Upper lobe of right lung (tissue), 1 donor: ENCODE results near the gene MRTO4. TPM values are rescaled to one million over a fixed set of nuclear protein-coding genes. Genes with fewer than 3 reads are reported as not detected.
"Not testable (repeated sequence)": the region's sequence is repeated elsewhere in the genome, so short reads cannot be mapped to it uniquely, and the experiment has no call there.

Experiments
- ATAC-seq: fragments of 200-7000 bp; cut with Tn5 transposase; one replicate; pipeline ENCODE4 v1.9.1; 2020; ENCODE audit warnings: mild to moderate bottlenecking, moderate library complexity
- DNase-seq: peaks from one replicate; pipeline ENCODE4 v3.0.0-alpha.2; 2020
- H3K27ac ChIP-seq: fragments of 200-600 bp; one replicate; pipeline ENCODE4 v1.8.0; 2022
- H3K27me3 ChIP-seq: fragments of 200-600 bp; one replicate; pipeline ENCODE4 v1.8.0; 2022; ENCODE audit warnings: mild to moderate bottlenecking
- H3K36me3 ChIP-seq: fragments of 200-600 bp; one replicate; pipeline ENCODE4 v1.8.0; 2022
- H3K4me1 ChIP-seq: fragments of 200-600 bp; one replicate; pipeline ENCODE4 v1.8.0; 2022
- H3K4me3 ChIP-seq: fragments of 200-600 bp; one replicate; pipeline ENCODE4 v1.8.0; 2022; ENCODE audit warnings: mild to moderate bottlenecking
- H3K9me3 ChIP-seq: fragments of 200-600 bp; one replicate; pipeline ENCODE4 v1.8.0; 2022
- CTCF ChIP-seq: fragments of 200-600 bp; IDR thresholded peaks from one replicate; pipeline ENCODE4 v1.8.0; 2022; ENCODE audit warnings: antibody characterized with exemption
- intact Hi-C: fragments of 100-400 bp; cut with DNase I; formaldehyde crosslinking; loops from one replicate; pipeline ENCODE4 v1.11.0; 2022
- total RNA-seq: library from RNA; stranded (reverse); fragmentation: NEBNext Ultra II Directional; extraction: Animal tissue kit (Norgen Biotek cat#: 25700); gene quantifications from one replicate; pipeline ENCODE4 v1.2.1, GENCODE V29; 2021
- donor health status: DM: no; HTN: yes; CAD: no; lungs with severe emphysema.

Gene MRTO4
- total RNA-seq, 1 donor from 2014 or later: 27.3 TPM

DNA sequence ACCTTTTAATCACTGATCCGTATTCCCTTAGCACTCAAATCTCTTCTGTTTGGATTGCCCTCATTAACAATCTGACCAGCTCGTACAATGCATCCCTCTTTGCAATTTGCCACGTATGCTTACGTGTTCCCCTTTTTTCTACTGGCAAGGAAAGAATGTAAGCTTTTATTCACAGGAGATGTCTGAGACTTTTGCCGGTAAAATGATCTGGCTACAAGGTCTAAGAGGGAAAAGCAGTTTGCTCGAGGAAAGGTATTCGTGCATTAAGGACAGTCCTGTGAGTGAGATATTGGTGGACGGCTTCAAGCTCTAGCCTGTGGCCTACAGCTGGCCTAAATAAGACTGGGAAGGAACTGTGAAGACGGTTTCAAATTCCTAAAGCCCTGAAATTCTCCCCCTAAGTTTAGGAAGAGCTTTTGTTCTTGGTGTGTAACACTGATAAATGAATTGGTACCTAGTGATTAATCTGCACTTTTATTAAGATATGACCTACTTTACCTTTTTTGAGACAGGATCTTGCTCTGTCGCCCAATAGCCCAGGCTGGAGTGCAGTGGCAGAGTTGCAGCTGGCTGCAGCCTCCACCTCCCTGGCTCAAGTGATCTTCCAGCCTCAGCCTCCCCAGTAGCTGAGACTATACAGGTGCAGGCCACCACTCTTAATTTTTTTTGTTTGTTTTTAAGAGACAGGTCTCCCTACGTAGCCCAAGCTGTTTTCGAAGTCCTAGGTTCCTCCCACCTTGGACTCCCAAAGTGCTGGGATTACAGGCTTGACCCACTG, 40.6 kb upstream of the MRTO4 start:
- no peak for ATAC-seq
- peaks cover 20% of the 10 kb centered on the region for H3K36me3 ChIP-seq
- peak overlapping the region; percentile 93 for H3K27ac ChIP-seq
- peaks cover 38% of the 10 kb centered on the region for H3K4me1 ChIP-seq
- no peak for DNase-seq
- no peak for TF ChIP-seq CTCF
- peak overlapping the region; percentile 90 for H3K4me3 ChIP-seq
- H3K9me3 ChIP-seq: no peaks in the 10 kb centered on the region
- intact Hi-C loops: no loop called here
- H3K27me3 ChIP-seq: no peaks in the 10 kb centered on the region

GRCh38 chr1:19212167-19212566, 39.4 kb upstream of the MRTO4 start:
- Histone ChIP-seq H3K4me1 (peaks cover 32% of the 10 kb centered on the region), H3K36me3 (peaks cover 31% of the 10 kb centered on the region), H3K27ac (no peak overlapping the region), H3K27me3 (no peaks in the 10 kb centered on the region), H3K9me3 (no peaks in the 10 kb centered on the region), H3K4me3 (no peak overlapping the region)
- TF ChIP-seq CTCF: no peak
- no peak for DNase-seq
- ATAC-seq: no peak
- intact Hi-C loops: no loop called here

DNA sequence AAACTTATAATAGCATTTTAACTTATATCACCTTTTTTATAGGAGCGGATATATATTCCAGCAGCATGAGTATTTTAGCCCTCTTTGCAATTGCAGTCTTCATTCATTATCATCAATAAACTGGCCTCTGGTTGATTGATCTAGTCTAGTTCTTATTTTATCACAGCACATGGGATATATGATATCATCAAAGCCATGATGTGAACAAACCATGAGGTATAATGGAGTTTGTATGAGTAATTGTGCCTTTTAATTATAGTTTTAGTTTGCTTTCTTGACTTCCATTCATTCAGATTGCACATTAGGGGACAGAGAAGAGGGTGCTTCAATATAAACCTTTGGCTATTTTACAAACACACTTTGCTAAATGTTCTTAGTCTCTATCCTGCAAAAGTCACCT, 38.0 kb upstream of the MRTO4 start:
- Histone ChIP-seq H3K27ac (no peak overlapping the region), H3K27me3 (no peaks in the 10 kb centered on the region), H3K4me1 (peaks cover 20% of the 10 kb centered on the region), H3K4me3 (no peak overlapping the region), H3K36me3 (peaks cover 43% of the 10 kb centered on the region), H3K9me3 (no peaks in the 10 kb centered on the region)
- TF ChIP-seq CTCF: no peak
- intact Hi-C loops: no loop called here
- DNase-seq (no peak), ATAC-seq (no peak)

GRCh38 chr1:19216585-19216984, 35.0 kb upstream of the MRTO4 start:
- H3K4me3 ChIP-seq, DNase-seq, H3K4me1 ChIP-seq, H3K27me3 ChIP-seq, ATAC-seq, H3K9me3 ChIP-seq, intact Hi-C loops, H3K27ac ChIP-seq: not testable (repeated sequence)
- peaks cover 71% of the 10 kb centered on the region for H3K36me3 ChIP-seq

DNA sequence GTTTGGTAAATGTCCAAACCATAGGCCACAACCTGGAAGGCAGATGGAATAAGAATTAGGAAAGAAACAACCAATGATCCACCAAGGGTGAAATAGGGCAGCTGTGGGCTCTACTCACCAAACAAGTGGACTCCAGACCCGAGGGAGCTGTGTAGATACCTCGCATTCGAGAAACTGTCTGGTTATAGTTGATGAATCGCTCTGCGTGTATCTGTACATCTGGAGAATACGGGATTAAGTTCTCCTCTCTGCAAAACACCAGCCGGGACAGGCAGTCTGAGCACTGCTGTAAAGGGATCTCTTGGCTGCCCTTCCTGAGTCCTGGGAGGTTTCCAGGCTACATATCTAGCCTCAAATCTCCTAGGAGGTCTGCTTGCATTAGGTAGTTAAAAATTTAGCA, 32.2 kb upstream of the MRTO4 start:
- Histone ChIP-seq H3K36me3 (peaks cover 81% of the 10 kb centered on the region), H3K27me3 (no peaks in the 10 kb centered on the region), H3K4me3 (no peak overlapping the region), H3K9me3 (no peaks in the 10 kb centered on the region), H3K4me1 (no peaks in the 10 kb centered on the region), H3K27ac (no peak overlapping the region)
- TF ChIP-seq CTCF: no peak
- DNase-seq (no peak), ATAC-seq (no peak)
- intact Hi-C loops: no loop called here

DNA sequence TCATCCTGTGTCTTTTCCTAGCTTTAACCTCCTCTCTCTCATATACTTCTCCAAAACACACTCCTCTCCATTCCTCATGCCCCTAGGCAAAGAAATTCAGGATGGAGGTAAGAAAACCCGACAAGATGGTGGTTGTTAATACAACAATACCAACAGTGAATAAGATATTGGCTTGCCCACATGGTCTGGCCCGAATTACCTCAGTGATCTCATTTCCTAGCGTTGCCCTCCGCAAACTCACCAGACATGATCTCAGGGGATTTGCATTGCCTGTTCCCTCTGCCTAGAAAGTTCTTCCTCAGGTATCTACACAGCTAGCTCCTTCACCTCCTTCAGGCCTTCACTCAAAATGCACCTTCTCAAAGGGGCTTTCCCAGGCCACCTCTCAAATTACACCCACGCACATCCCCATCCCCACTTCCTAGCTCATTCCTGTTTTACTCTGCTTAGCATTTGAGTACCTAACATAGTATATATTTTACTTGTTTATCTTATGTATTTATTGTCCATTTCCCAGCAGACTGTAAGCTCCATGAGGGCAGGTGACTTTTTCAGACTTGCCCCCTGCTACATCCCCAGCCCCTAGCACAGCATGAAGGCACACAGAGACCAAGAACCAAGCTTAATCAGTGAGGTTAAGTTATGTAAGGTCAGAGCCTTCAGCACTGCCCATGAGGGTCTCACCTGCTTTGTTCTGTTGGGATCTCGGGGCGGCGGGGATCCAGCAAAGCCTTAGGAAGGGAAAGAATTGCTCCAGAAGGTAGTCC, 31.3 kb upstream of the MRTO4 start:
- H3K27me3 ChIP-seq: no peaks in the 10 kb centered on the region
- H3K27ac ChIP-seq: peak overlapping the region; percentile 20
- no peak for DNase-seq
- intact Hi-C loops: no loop called here
- peaks cover 89% of the 10 kb centered on the region for H3K36me3 ChIP-seq
- no peaks in the 10 kb centered on the region for H3K9me3 ChIP-seq
- H3K4me3 ChIP-seq: no peak overlapping the region
- no peak for TF ChIP-seq CTCF
- no peaks in the 10 kb centered on the region for H3K4me1 ChIP-seq
- no peak for ATAC-seq
